Measurements from ENCODE around the gene MYT1.
"Not testable (repeated sequence)": the region's sequence is repeated elsewhere in the genome, so short reads cannot be mapped to it uniquely, and the experiment has no call there.

The MYT1 gene

GRCh38 chr20:64177384-64177783 lies 13.1 kb downstream of the MYT1 start:
- no peak for TF ChIP-seq CTCF (IDR thresholded peaks at IDR 0.05)
- no peak for DNase-seq (ENCODE audit: low spot score)
- H3K27ac ChIP-seq = no peak overlapping the region
- no peak overlapping the region for H3K4me3 ChIP-seq

GRCh38 chr20:64177787-64178186 lies 13.5 kb downstream of the MYT1 start:
- Histone ChIP-seq H3K4me3 (no peak overlapping the region), H3K27ac (no peak overlapping the region)
- DNase-seq (ENCODE audit: low spot score) = no peak
- no peak for TF ChIP-seq CTCF (IDR thresholded peaks at IDR 0.05)

GRCh38 chr20:64178925-64179324 lies 14.7 kb downstream of the MYT1 start:
- H3K4me3 ChIP-seq = not testable (repeated sequence)

GRCh38 chr20:64179805-64180204 lies 15.6 kb downstream of the MYT1 start:
- H3K4me3 ChIP-seq = no peak overlapping the region
- H3K27ac ChIP-seq = no peak overlapping the region
- no peak for TF ChIP-seq CTCF (IDR thresholded peaks at IDR 0.05)

More at GRCh38 chr20:64178925-64179324, 14.7 kb downstream of the MYT1 start:
- not testable (repeated sequence) for DNase-seq (ENCODE audit: low spot score); H3K27ac ChIP-seq

GRCh38 chr20:64180673-64181072 lies 16.4 kb downstream of the MYT1 start:
- TF ChIP-seq CTCF (IDR thresholded peaks at IDR 0.05) = no peak
- Histone ChIP-seq H3K27ac (no peak overlapping the region), H3K4me3 (no peak overlapping the region)
- no peak for DNase-seq (ENCODE audit: low spot score)

More at GRCh38 chr20:64179805-64180204, 15.6 kb downstream of the MYT1 start:
- no peak for DNase-seq (ENCODE audit: low spot score)

- Histone ChIP-seq H3K27ac (no peak overlapping the region), H3K4me3 (no peak overlapping the region)
- TF ChIP-seq CTCF (IDR thresholded peaks at IDR 0.05) = no peak
- DNase-seq (ENCODE audit: low spot score) = no peak
These were observed 17.1 kb downstream of the MYT1 start for GRCh38 chr20:64181391-64181790.

- TF ChIP-seq CTCF (IDR thresholded peaks at IDR 0.05) = no peak
- no peak for DNase-seq (ENCODE audit: low spot score)
- Histone ChIP-seq H3K4me3 (no peak overlapping the region), H3K27ac (no peak overlapping the region)
These were observed 18.1 kb downstream of the MYT1 start for GRCh38 chr20:64182146-64182865.
